HG03354 (cell line): ENCODE results near the gene ZNF444.

ENCODE experiments used
- ATAC-seq: cut with Tn5 transposase; IDR thresholded peaks from one replicate; pipeline ENCODE4 v1.9.1; 2021; ENCODE audit warnings: mild to moderate bottlenecking; ENCODE audit not compliant: unreplicated experiment, poor library complexity, severe bottlenecking

Gene ZNF444

DNA sequence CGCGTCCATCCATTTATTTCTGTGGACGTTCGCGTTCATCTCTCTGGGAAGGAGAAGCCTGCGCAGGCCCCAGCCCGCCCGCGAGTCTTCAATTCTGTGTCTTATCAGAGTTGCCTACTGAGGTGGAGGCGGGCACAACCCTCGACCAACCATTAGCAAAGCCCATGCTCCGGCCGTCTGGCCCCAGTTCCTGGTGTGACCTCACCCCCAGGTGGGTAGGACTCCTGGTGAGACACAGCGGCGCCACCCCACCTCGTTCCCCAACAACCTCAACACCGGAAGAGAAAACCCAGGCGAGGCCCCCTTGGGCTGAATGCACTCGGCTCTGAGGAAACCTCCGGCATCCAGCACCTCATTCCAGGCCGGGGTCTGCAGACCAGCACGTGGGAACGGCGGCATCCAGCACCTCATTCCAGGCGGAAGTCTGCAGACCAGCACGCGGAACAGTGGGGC is 34.7 kb upstream of the ZNF444 start:
- no peak for ATAC-seq

DNA sequence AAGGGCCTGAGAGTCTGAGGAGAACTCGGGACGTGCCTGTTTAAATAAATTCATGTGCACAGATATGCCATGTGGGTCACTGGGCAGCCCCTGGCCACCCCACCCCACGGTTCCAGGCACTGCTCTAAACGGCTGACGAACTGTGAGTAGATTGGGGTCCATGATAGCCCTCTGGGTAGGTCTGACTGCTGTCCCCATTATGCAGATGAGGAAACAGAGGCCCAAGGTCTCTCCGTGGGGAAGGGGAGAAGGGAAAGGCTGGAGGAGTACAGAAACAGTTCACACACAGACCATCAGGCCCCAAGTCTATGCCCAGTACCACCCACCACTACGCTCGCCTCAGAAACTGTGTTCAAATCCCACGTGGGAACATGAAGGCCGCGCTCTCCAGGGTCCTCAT is 34.1 kb upstream of the ZNF444 start:
- ATAC-seq = no peak

DNA sequence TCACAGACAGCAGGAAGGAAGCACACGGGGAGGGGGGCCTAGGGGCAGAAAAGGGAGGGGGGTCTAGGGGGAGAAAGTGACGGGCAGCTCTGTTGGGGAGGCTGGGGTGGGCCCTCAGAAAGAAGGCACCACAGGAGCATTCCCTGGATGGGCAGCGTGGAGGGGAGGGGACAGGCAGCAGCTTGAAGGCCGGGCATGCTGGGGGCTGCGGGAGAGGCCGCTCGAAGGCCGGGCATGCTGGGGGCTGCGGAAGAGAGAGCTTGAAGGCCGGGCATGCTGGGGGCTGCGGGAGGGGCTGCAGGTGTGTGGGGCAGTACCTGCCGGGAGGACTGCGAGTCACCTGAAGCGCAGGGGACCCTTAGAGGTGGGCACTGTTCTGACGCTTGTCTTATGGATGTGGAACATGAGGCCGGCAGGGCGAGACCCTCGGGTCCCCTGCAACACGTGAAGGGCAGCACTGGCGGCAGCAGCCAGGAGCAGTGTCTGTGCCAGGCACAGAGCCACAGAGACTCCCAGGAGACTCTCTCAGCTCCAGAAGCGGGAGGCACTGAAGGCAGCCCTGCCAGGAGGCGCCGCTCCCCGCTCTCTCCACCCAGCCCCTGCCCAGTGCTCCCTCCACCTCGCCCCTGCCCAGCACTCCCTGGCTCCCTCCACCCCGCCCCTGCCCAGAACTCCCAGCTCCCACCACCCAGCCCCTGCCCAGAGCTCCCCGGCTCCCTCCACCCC is 33.3 kb upstream of the ZNF444 start:
- ATAC-seq = no peak

DNA sequence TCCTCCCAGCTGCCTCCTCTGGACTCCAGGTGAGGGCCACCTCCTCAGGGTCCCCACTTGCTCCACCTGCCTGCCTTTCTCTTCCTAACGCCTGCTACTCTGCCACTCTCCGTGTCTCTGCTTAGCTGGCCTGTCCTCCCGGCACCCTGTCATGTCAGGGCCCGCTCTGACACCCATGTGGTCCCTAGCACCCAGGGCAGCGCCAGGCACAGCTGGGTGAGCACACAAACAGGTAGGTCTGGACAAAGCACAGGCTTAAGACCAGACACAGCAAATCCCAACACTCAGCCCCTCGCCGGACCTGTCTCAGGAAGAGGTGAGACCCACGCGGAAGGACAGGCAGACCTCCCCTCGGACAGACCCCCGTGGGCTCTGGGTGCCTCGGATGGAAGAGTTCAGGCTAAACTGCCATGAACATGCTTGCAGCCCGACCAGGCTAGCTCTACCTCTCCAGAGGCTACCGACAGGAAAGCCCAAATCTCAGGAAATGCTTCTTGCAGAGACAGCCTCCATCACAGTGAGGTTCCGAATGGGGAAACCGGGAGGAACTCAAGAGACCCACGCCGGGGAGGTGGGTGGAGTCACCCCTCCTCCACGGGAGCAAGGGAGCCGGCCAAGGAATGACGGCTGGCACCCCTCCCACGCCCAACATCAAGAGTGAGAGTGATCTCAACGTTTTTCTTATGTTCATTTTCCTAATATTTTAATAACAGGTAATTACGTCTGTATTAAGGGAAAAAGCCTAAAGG is 32.5 kb upstream of the ZNF444 start:
- ATAC-seq = no peak

DNA sequence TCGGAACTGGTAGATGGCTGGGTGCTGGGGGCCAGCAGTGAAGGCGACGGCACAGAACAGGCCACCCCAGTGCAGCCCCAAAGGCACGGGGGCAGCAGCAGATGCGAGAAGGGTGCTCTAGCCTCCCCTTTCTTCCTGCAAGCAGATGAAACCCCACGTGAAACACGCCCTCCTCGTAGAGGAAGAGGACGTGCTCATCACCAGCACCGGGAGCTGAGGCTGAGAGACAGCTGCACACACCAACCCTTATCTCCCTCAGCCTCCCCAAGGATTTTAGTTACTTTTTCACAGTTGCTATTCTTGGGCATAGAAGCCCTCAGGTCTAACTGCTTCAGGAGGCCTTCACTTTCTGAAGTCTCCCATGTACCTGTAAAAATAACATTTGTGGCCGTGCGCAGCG is 31.9 kb upstream of the ZNF444 start:
- ATAC-seq = no peak

DNA sequence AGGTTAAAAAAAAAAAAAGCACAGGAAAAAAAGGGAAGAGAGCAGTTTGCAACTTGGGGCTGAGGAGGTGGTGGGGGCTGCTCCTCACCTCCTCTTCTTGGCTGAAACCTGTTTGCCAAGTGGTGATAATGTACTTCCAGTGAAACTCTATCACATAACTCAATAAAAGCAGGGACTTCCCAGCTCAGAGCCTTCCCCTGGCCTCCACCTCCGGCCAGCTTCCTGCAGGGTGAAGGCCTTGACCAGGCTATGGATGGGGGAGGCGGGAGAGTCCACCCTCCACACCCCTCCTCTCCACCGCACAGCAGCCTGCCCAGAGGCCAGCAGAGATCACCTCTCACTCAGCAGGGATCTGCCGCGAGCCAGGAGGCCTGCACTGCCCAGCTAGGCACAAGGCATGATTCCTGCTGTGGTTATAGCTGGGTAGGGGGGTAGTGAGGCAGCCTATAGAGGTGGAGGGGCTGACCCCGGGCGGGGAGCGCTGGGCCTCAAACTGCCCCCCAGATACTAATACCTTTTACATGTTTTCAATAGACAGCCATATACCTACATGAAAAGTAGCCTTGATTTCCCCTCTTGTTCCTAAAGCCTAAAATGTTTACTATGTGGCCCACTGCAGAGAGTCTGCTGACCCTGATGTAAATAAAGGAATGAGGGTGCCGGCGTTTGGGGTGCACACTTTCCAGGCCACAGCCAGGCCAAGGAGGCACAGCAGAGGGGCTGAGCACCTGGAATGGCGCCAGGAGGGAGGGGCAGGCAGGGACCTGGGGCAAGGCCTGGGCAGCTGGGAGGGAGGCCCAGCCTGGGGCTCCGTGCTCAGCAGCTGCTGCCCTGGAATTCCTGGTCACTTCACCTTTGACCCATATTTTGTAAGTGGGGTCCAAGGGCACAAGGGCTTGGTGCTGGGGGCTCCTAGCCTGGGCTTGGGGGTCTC is 30.3 kb upstream of the ZNF444 start:
- no peak for ATAC-seq

DNA sequence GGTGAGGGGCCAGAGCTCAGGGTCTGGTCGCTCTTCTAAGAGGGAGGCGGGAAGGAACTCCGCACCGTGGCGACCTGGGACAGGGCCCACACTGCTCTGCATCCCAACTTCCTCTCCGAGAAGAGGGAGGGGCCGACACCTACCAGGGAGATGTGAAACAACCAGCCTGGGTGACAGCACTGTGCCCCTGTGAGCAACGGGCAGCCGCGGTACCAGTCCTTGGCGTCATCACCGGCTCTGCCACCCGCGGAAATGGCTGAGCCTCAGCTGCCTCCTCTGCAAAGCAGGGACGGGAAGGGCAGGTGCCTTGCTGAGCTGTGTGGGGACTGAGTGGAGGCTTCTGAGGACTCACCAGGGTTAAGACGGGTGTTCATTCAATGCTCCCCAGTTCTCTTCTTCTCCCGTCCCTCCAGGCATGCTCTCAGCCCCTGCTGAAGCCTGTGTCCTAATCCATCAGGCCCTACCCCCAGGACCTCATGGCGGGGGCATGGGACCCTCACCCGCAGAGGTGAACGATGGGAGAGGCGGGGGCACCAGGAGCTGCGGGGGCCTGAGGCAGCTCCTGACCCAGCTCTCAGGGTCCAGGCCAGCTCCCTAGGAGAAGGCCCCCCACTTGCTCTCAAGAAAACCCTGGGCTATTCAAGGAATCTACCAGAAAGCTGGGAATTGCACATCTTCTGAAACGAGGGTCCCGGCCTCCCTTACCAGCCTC is 29.3 kb upstream of the ZNF444 start:
- peak; percentile 71 for ATAC-seq

DNA sequence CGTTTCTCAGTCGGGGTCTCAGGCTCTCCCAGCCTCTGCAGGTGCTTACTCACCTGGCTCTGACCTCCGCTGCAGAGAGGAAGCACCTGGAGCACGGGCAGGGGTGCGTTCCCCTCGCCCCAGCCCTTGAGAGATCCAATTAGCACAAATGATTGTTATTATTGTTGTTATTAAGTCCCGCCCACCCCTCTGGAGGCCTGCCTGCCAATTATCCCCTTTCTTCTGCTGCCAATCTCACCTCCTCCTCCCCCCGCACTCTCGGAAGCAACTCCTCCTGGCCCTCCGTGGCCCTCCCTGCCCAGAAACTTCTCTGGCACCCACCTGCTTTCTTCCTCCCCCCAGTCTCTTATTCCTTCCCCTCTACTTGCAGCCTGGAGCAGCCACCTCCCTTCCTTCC is 28.8 kb upstream of the ZNF444 start:
- no peak for ATAC-seq

DNA sequence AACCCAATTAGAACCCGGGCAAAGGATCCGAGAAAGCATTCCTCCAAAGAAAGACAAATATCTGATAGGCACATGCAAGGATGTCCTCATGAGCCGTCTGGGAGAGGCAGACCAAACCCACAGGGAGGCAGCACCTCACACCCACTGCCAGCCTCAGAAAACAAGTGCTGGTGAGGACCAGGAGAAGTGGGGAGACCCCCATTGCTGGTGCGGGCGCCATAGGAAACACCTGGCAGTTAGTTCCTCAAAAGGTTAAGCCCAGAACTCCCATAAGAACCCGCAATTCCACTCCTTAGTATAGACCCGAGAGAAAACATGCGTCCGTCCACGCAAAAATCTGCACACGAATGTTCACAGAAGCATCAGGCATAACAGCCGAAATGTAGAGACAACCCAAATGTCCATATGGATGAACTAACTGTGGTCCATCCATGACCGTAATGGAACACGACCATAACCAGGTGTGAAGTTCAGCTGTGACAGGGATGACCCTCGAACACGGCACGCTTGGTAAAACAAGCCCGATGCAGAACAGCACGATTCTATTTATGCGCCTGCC is 27.9 kb upstream of the ZNF444 start:
- ATAC-seq = no peak

DNA sequence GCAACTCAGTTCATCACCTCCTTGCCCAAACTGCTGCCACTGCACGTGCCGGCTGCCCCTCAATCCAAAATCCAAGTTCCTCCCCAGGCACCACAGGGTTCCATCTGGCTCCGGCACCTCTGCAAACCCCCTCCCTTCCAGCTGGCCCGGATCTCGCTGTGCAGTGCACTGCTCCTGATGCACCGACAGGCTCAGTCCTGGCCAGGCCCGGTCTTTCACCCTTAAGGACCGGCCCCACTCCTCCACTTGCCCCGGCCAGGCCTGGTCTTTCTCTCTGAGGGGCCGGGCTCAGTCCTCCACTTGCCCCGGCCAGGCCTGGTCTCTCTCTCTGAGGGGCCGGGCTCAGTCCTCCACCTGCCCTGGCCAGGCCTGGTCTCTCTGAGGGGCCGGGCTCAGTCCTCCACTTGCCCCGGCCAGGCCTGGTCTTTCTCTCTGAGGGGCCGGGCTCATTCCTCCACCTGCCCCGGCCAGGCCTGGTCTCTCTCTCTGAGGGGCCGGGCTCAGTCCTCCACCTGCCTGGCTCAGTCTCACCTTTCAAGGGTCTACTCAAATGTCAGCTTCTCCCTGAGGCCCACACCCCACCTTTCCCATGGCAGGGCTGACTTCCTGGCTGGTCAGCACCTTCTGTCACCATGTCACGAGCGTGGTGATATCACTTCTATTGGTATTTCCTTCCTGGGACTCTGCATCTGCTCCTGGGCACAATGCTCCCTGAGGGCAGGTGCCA is 26.9 kb upstream of the ZNF444 start:
- no peak for ATAC-seq

DNA sequence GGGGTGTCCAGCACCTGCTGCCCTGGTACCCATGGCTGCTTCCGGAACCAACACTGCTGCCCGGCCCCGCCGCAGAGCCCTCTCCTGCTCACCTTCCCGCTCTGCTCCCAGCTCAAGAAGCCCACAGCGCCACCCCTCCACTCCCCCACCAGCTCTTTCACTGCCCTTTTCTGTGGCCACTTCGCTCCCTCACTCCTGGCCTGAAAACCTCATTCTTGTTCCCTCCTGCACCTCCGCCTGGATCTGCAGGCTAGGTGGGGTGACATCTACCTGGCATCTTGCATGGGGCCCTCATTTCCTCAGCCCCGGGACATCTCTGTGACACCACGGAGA is 26.3 kb upstream of the ZNF444 start:
- no peak for ATAC-seq

DNA sequence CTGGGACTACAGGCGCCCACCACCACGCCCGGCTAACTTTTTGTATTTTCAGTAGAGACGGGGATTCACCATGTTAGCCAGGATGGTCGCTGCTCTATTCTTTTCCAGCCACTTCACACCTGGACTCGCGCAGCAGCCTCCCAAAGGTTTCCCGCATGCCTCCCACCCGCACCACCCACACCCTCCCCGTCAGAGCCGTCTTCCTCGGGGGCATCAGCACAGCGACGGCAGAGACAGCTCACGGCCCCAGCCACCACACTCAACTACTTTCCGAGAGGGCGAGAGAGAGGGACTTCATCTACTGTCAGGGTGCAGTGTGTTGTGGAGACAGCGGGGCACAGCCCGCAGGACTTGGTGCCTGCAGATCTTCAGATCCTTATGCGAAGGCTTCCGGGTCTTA is 25.6 kb upstream of the ZNF444 start:
- ATAC-seq = no peak

DNA sequence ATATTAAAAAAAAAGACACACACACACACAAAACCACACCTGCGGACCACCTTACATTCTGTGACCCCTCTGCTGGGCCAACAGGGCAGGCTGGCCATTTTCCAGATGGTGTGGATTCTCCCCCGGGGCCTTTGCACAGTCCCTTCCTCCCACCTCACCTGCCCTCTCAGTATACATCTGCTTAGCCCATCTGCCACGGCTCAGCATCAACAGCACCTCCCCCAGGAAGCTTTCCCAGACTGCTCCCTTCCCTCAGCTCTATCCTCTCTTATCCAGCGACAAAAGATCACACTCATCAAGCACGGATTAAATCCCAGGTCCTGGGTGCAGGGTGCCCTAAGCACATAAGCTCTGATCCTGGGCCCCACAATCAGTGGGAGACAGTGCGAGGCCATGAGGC is 24.5 kb upstream of the ZNF444 start:
- ATAC-seq = no peak

DNA sequence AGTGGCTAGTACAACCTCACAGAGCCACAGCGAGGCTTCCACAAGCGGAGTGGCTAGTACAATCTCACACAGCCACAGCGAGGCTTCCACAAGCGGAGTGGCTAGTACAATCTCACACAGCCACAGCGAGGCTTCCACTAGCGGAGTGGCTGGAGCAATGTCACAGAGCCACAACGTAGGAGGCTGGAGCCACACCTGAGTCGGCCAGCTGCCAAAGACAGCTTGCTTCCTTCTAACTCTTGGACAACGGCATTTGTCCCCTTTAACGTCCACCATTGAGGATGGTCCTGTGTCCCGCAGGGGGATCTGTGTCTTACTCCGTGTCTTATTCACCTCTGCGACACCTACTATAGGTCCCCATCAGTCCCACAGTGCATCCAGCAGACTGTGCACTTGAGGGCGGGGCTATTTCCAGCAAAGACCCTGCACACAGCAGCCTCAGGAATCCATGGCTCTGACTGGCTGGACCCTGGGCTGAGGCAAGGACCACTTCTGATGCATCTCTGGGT is 23.7 kb upstream of the ZNF444 start:
- ATAC-seq = no peak

DNA sequence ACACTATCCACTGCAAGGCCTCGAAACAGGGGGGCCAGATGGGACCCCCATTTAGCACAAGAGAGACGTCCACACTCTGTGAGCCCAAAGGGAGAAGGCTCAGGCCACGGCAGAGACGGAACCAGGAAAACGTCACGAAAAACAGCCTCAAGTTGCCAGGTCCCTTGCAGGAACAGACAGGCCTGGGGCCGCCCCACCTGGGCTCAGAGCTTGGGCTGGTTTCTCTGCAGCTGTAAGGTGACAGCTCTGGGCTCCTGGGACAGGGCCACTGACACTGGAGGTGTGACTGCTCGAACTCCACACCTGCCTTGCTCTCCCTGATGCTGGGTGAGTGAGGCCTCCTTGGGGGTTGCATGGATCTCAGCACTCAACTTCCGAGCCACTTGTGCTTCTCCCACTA is 23.2 kb upstream of the ZNF444 start:
- ATAC-seq = no peak

DNA sequence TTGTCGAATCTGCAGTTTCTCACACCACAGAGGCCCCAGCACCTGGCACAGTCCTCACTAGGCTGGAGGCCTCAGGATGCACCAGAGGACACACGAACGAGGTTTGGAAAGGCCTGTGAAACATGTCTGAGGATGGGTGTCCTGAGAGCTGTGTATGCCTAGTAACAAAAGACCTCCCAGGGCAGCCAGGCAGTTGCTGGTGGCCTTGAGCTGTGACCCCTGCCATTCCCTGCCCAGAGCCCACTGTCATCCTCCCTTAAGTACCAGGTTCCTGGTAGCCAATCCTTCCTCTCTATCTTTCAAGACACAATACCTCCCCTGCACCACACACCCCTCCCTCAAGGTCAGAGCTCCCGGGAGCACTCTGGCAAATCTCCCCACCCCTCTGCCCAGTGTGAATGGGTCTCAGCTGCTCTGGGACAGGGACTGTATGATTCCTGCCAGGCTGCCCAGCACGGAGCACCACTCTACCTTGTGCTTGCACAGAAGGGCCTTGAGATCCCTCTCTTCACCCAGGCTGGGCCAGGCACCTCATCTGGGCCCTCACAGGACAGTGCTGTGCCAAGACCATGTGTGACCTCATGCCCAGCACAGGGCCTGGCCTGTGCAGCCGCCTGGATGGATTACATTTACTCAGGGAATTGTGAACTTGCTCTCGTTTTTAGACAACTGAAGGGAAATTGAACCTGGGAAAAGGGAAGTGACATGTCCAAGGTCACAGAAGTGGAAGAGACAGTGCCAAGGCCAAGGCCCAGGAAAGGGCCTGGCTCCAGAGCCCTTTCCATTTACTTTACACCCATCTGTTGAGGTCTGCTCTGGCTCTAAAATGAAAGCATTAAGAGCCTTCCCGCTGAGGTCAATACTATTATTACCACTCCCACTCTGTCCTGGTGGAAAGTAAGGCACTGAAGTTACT is 22.2 kb upstream of the ZNF444 start:
- ATAC-seq = no peak

DNA sequence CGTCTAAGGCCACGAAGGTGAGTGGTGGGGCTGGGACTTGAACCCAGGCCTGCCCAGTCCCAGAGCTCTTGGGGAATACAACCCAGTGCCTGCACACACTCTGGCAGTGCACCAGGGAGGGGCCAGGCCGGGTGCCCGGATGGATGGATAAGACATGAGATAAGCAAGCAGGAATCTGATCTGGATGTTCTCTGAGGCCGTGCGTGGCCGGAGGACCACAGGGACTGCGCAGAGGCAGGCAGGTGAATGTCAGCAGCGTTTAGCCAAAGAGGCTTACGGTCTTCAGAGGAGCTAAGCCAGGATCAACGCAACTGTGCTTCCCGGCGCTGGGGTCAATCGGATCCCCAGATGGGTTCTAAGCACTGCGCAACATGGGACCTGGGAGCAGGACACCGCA is 21.5 kb upstream of the ZNF444 start:
- ATAC-seq = no peak

DNA sequence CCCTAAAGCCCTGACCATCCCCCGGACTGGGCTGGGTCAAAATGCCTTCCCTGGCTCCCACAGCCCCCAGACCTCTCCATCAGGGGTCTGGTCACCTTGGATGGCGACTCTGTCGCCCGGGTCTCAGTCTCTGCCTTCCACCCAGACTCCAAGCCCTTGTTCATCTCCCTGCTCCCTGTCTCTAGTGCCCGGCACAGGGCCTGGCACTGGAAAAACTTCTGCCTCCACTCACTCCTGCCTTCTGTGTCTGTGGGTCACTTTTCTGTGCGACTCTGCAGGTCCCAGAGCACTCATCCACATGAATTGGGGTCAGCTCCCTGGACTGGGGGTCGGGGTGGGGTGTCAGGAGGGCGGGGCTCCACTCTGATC is 21.1 kb upstream of the ZNF444 start:
- ATAC-seq = no peak
